SU-DHL-6 (cell line): ENCODE measurements around the gene APOH.

Experiments used
- CTCF ChIP-seq: fragments of 200-600 bp; sonication (generic); IDR thresholded peaks from one replicate; pipeline ENCODE4 v1.5.1; 2017; ENCODE audit warnings: antibody characterized with exemption, mild to moderate bottlenecking, low read length, moderate library complexity; ENCODE audit not compliant: insufficient read depth, poor library complexity, severe bottlenecking
- EZH2phosphoT487 ChIP-seq: fragments of 200-600 bp; sonication (generic), shearing (Covaris generic); conservative IDR thresholded peaks from 2 replicates; pipeline ENCODE4 v1.6.1; 2018; ENCODE audit warnings: mild to moderate bottlenecking, antibody characterized with exemption, low read length, moderate library complexity, mixed read lengths

- TF ChIP-seq CTCF (peak; percentile 86), EZH2phosphoT487 (no peak)
These were observed 25.9 kb upstream of the APOH start for GRCh38 chr17:66255112-66255511.
